GM23248 (cell line): ENCODE results near the gene ABCA1. TPM values are rescaled to one million over a fixed set of nuclear protein-coding genes. Genes with fewer than 3 reads are reported as not detected.

ENCODE experiments used
- DNase-seq: peaks from one replicate; pipeline ENCODE4 v3.0.0-alpha.2; 2015
- H2AFZ ChIP-seq: fragments of 200-600 bp; sonication (generic); 2 replicates; pipeline ENCODE4 v1.6.1; 2016; ENCODE audit warnings: antibody characterized with exemption
- H3F3A ChIP-seq: fragments of 200-600 bp; sonication (generic); 2 replicates; pipeline ENCODE4 v1.6.1; 2016; ENCODE audit warnings: mild to moderate bottlenecking, antibody characterized with exemption, mixed run types; ENCODE audit not compliant: insufficient read depth
- H3K27ac ChIP-seq: fragments of 200-600 bp; sonication (generic); 2 replicates; pipeline ENCODE4 v1.5.1; 2016; ENCODE audit warnings: mild to moderate bottlenecking
- H3K27me3 ChIP-seq: fragments of 200-600 bp; sonication (generic); replicated peaks from 2 replicates; pipeline ENCODE4 v1.6.1; 2016; ENCODE audit warnings: mild to moderate bottlenecking; ENCODE audit not compliant: insufficient read depth
- H3K36me3 ChIP-seq: fragments of 200-600 bp; sonication (generic); 2 replicates; pipeline ENCODE4 v1.6.1; 2016; ENCODE audit warnings: low read depth, mild to moderate bottlenecking
- H3K4me1 ChIP-seq: fragments of 200-600 bp; sonication (generic); 2 replicates; pipeline ENCODE4 v1.6.1; 2016; ENCODE audit warnings: mild to moderate bottlenecking; ENCODE audit not compliant: insufficient read depth
- H3K4me2 ChIP-seq: fragments of 200-600 bp; sonication (generic); one replicate; pipeline ENCODE4 v1.6.1; 2016; ENCODE audit warnings: mild to moderate bottlenecking; ENCODE audit not compliant: unreplicated experiment
- H3K4me3 ChIP-seq: fragments of 200-600 bp; sonication (generic); 2 replicates; pipeline ENCODE4 v1.5.1; 2016; ENCODE audit warnings: mild to moderate bottlenecking
- H3K79me2 ChIP-seq: fragments of 200-600 bp; sonication (generic); 2 replicates; pipeline ENCODE4 v1.6.1; 2016; ENCODE audit warnings: mild to moderate bottlenecking; ENCODE audit not compliant: insufficient read depth
- H3K9ac ChIP-seq: fragments of 200-600 bp; sonication (generic); 2 replicates; pipeline ENCODE4 v1.6.1; 2016; ENCODE audit warnings: mild to moderate bottlenecking
- H3K9me2 ChIP-seq: fragments of 200-600 bp; sonication (generic); 2 replicates; pipeline ENCODE4 v1.6.1; 2016; ENCODE audit warnings: mixed run types, mild to moderate bottlenecking, moderate library complexity; ENCODE audit not compliant: insufficient read depth
- H3K9me3 ChIP-seq: fragments of 200-600 bp; sonication (generic); one replicate; pipeline ENCODE4 v1.6.1; 2017; ENCODE audit warnings: low read depth
- H4K20me1 ChIP-seq: fragments of 200-600 bp; sonication (generic); 2 replicates; pipeline ENCODE4 v1.6.0; 2016; ENCODE audit not compliant: insufficient read depth
- EZH2 ChIP-seq: fragments of 200-600 bp; sonication (generic); IDR thresholded peaks from 2 replicates; pipeline ENCODE4 v1.6.1; 2018; ENCODE audit warnings: antibody characterized with exemption, mild to moderate bottlenecking; ENCODE audit not compliant: insufficient read depth, poor library complexity, severe bottlenecking
- EZH2phosphoT487 ChIP-seq: fragments of 200-600 bp; sonication (generic); IDR thresholded peaks from 2 replicates; pipeline ENCODE4 v1.6.1; 2018; ENCODE audit warnings: antibody characterized with exemption, moderate library complexity, mild to moderate bottlenecking, low read depth; ENCODE audit not compliant: insufficient read depth
- WGBS, 2 experiments: methylation state at CpG; one replicate each; pipeline ENCODE4 v1.1.6; 2015 to 2017; ENCODE audit warnings: low lambda C conversion rate in 2 of 2, low coverage in 1 of 2; ENCODE audit errors: missing lambda C conversion rate in 2 of 2; 5-methylcytosine and 5-hydroxymethylcytosine counted together
- in situ Hi-C: fragments of 300-500 bp; cut with MboI; formaldehyde crosslinking; loops from 2 replicates; pipeline ENCODE4 v1.15.0; 2020
- polyA plus RNA-seq: library from polyadenylated mRNA; unstranded; fragments of >200 nt; fragmentation: Nextera tagmentation; extraction: Ambion mirVana; gene quantifications from 2 replicates; pipeline ENCODE4 v1.2.1, GENCODE V29; 2016
- total RNA-seq: library from RNA; depleted of rRNA; stranded (reverse); fragments of >200 nt; shearing (Covaris generic); gene quantifications from 2 replicates; pipeline ENCODE4 v1.2.3, GENCODE V29; 2014

Gene ABCA1
- total and polyA plus RNA-seq, 2 experiments from 2014 or later: 6.8 to 15.9 TPM

DNA sequence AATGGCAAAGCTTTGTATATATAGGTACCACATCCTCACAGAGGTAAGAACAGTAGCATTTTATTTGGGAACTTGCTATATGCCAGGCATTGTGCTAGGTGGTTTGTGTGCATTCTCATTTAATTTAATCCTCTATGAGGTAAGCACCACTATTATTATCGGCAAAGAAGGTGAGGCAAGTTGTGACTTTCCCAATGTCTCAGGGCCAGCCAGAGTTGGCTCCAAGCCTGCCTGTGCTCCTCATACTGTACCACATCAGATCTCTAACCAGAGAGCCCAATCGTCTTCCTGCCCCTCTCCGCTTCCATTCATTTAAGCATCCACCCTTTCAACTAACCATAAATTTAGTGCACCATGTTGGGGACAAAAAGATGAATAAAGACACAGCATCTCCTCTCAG is 108.9 kb downstream of the ABCA1 start:
- Histone ChIP-seq H3K4me3 (no peak overlapping the region), H3K4me2 (no peak overlapping the region), H3K79me2 (no peaks in the 10 kb centered on the region), H2AFZ (no peak overlapping the region), H3K27ac (no peak overlapping the region), H3K27me3 (no peaks in the 10 kb centered on the region), H3K9ac (no peak overlapping the region), H3K9me2 (no peaks in the 10 kb centered on the region), H4K20me1 (no peaks in the 10 kb centered on the region), H3F3A (no peaks in the 10 kb centered on the region), H3K4me1 (no peaks in the 10 kb centered on the region), H3K9me3 (no peaks in the 10 kb centered on the region), H3K36me3 (peaks cover 6% of the 10 kb centered on the region; the same call in 1 of the 2 replicates)
- no peak for DNase-seq
- in situ Hi-C loops: no loop called here
- WGBS, 2 experiments: 71 to 77% methylated on average over 3 of the region's 3 CpGs
- TF ChIP-seq EZH2phosphoT487 (no peak), EZH2 (no peak)

DNA sequence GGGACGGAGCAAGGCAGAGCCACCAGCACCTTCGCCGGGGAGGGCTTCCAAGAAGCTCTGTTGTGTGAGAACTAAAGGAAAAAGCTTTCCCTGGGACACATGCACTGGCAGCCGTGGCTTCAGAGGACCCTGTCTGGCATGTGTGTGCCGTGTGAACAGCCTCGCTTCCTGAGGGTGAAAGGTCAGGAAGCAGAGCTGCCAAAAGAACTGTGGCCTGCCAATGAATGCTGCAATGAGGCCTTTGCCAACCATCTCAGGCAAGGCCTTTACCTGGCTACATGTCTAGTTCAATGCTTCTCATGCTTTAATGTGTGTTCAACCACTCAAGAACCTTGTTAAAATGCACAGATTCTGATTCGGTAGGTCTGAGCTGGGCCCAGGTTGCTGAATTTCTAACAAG is 110.5 kb downstream of the ABCA1 start:
- Histone ChIP-seq H3K9me2 (no peaks in the 10 kb centered on the region), H3K4me2 (no peak overlapping the region), H3K4me1 (no peaks in the 10 kb centered on the region), H3K9me3 (no peaks in the 10 kb centered on the region), H3F3A (no peaks in the 10 kb centered on the region), H3K27ac (no peak overlapping the region), H3K79me2 (no peaks in the 10 kb centered on the region), H2AFZ (no peak overlapping the region), H4K20me1 (no peaks in the 10 kb centered on the region), H3K36me3 (peaks cover 9% of the 10 kb centered on the region; the same call in 1 of the 2 replicates), H3K27me3 (no peaks in the 10 kb centered on the region), H3K9ac (no peak overlapping the region), H3K4me3 (no peak overlapping the region)
- 94 to 95% methylated on average over 7 of the region's 7 CpGs for WGBS, 2 experiments
- in situ Hi-C loops: no loop called here
- no peak for DNase-seq
- TF ChIP-seq EZH2phosphoT487: no peak
- no peak for TF ChIP-seq EZH2

GRCh38 chr9:104815851-104816565 is 111.9 kb downstream of the ABCA1 start:
- Histone ChIP-seq H3K4me3 (no peak overlapping the region), H3K27me3 (no peaks in the 10 kb centered on the region), H3K9ac (no peak overlapping the region), H3K4me1 (peaks cover 8% of the 10 kb centered on the region), H3K36me3 (peaks cover 9% of the 10 kb centered on the region; the same call in 1 of the 2 replicates), H3K27ac (no peak overlapping the region), H3K79me2 (no peaks in the 10 kb centered on the region), H4K20me1 (no peaks in the 10 kb centered on the region), H3K4me2 (no peak overlapping the region), H3K9me2 (no peaks in the 10 kb centered on the region), H3F3A (peaks cover 11% of the 10 kb centered on the region), H3K9me3 (no peaks in the 10 kb centered on the region), H2AFZ (no peak overlapping the region)
- DNase-seq: no peak
- in situ Hi-C loops: no loop called here
- 91 to 93% methylated on average over 7 of the region's 7 CpGs for WGBS, 2 experiments
- TF ChIP-seq EZH2 (no peak), EZH2phosphoT487 (no peak)

DNA sequence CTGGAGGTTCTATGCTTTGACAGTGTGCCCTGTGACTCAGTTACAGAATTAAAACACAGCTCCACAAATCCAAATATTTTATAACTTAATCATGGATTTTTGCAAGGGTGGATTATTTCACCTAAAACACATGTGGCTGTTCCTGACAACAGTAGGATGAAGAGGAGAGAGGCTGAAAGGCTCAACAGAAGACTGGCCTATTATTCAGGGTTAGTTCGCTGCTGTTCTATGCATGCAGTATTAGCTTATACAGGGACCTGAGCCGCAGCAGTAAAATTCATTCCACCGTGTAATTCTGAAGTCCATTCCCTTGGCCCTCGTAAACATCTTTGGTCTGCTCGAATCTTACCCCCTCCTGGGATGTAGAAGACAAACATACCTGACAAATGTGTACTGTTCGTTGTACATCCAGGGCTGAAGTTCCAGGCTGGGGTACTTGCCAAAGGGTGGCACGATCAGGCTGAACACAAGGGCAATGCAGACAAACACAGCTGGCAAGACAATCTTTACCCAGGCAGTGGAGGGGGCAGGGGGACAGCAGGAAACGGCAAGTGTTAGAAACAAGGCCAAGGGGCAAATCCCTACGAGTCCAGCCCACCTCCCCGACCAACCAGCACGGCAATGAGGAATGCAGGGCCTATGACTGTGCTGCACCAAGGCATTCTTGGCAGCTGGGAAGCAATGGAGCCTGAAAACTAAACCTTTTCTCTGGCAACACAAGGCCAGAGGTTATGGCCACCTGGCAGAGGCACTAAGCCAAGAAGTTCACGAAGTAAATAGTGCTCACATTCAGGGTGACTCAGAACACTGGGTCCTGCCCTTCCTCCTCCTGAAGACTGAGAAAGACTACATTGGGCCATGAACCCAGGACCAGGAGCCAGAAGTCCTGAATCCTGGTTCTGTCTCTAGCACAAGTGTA is 117.3 kb downstream of the ABCA1 start:
- TF ChIP-seq EZH2: no peak
- TF ChIP-seq EZH2phosphoT487: no peak
- Histone ChIP-seq H3K79me2 (no peaks in the 10 kb centered on the region), H3K9me3 (no peaks in the 10 kb centered on the region), H3K4me1 (peaks cover 22% of the 10 kb centered on the region), H3K9ac (no peak overlapping the region), H3K9me2 (no peaks in the 10 kb centered on the region), H3K4me2 (no peak overlapping the region), H3K27ac (peak overlapping the region; percentile 8), H3F3A (peaks cover 20% of the 10 kb centered on the region), H3K27me3 (no peaks in the 10 kb centered on the region), H2AFZ (no peak overlapping the region; the same call in 1 of the 2 replicates), H4K20me1 (no peaks in the 10 kb centered on the region), H3K4me3 (no peak overlapping the region), H3K36me3 (peaks cover 3% of the 10 kb centered on the region; the same call in 1 of the 2 replicates)
- WGBS, 2 experiments: 66 to 70% methylated on average over 12 of the region's 12 CpGs
- peak; percentile 52 for DNase-seq
- in situ Hi-C loops: no loop called here
